ENCODE results near the gene KDR. TPM values are rescaled to one million over a fixed set of nuclear protein-coding genes. Genes with fewer than 3 reads are reported as not detected.

KDR gene
- total RNA-seq, 1 donor from 2014 or later: 0.24 TPM

- Mint-ChIP-seq H3K4me3 (ENCODE audit: unreplicated experiment) (no peak overlapping the region), H3K27ac (ENCODE audit: unreplicated experiment) (no peak overlapping the region), H3K27me3 (ENCODE audit: unreplicated experiment) (peaks cover 55% of the 10 kb centered on the region), H3K9me3 (ENCODE audit: unreplicated experiment) (no peaks in the 10 kb centered on the region), H3K36me3 (ENCODE audit: unreplicated experiment) (no peaks in the 10 kb centered on the region), H3K4me1 (ENCODE audit: unreplicated experiment) (no peaks in the 10 kb centered on the region)
- DNase-seq (ENCODE audit: extremely low spot score, unreplicated experiment): no peak
- TF ChIP-seq, protein P1, sequence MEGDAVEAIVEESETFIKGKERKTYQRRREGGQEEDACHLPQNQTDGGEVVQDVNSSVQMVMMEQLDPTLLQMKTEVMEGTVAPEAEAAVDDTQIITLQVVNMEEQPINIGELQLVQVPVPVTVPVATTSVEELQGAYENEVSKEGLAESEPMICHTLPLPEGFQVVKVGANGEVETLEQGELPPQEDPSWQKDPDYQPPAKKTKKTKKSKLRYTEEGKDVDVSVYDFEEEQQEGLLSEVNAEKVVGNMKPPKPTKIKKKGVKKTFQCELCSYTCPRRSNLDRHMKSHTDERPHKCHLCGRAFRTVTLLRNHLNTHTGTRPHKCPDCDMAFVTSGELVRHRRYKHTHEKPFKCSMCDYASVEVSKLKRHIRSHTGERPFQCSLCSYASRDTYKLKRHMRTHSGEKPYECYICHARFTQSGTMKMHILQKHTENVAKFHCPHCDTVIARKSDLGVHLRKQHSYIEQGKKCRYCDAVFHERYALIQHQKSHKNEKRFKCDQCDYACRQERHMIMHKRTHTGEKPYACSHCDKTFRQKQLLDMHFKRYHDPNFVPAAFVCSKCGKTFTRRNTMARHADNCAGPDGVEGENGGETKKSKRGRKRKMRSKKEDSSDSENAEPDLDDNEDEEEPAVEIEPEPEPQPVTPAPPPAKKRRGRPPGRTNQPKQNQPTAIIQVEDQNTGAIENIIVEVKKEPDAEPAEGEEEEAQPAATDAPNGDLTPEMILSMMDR (IDR thresholded peaks at IDR 0.05): no peak
These were observed 7.9 kb downstream of the KDR start for GRCh38 chr4:55117511-55117910.

GRCh38 chr4:55116450-55116849 is 8.9 kb downstream of the KDR start:
- Mint-ChIP-seq H3K9me3 (ENCODE audit: unreplicated experiment) (no peaks in the 10 kb centered on the region), H3K4me3 (ENCODE audit: unreplicated experiment) (no peak overlapping the region), H3K27me3 (ENCODE audit: unreplicated experiment) (peaks cover 48% of the 10 kb centered on the region), H3K36me3 (ENCODE audit: unreplicated experiment) (no peaks in the 10 kb centered on the region), H3K4me1 (ENCODE audit: unreplicated experiment) (no peaks in the 10 kb centered on the region), H3K27ac (ENCODE audit: unreplicated experiment) (no peak overlapping the region)
- no peak for DNase-seq (ENCODE audit: extremely low spot score, unreplicated experiment)
- TF ChIP-seq, protein P1 (IDR thresholded peaks at IDR 0.05): no peak

GRCh38 chr4:55111601-55112000 is 13.8 kb downstream of the KDR start:
- Mint-ChIP-seq H3K4me3 (ENCODE audit: unreplicated experiment) (no peak overlapping the region), H3K27me3 (ENCODE audit: unreplicated experiment) (peaks cover 48% of the 10 kb centered on the region), H3K36me3 (ENCODE audit: unreplicated experiment) (no peaks in the 10 kb centered on the region), H3K4me1 (ENCODE audit: unreplicated experiment) (no peaks in the 10 kb centered on the region), H3K27ac (ENCODE audit: unreplicated experiment) (no peak overlapping the region), H3K9me3 (ENCODE audit: unreplicated experiment) (no peaks in the 10 kb centered on the region)
- TF ChIP-seq, protein P1 (IDR thresholded peaks at IDR 0.05): no peak
- DNase-seq (ENCODE audit: extremely low spot score, unreplicated experiment): no peak

GRCh38 chr4:55110131-55110530 is 15.3 kb downstream of the KDR start:
- H3K36me3 Mint-ChIP-seq (ENCODE audit: unreplicated experiment): no peaks in the 10 kb centered on the region

DNA sequence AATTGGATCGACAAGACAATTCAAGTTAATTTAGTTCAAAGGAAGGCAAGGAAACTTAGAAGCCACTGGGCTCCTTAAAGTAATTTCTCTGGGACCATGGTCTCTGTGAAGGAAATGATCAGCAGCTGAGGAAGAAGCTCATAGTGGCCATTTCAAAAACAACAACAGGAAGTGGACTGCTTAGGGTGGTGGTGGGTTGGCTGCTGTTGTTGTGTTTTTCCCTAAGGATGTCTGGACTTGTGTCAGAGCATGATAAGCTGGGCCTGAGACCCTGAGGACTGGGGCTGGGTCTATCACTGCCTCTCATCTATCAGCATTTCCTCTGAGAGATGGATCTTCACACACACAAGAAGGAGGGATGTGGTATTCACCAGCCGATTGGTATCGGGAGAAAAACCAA is 18.3 kb downstream of the KDR start:
- DNase-seq (ENCODE audit: extremely low spot score, unreplicated experiment): no peak
- Mint-ChIP-seq H3K27me3 (ENCODE audit: unreplicated experiment) (peaks cover 63% of the 10 kb centered on the region), H3K4me3 (ENCODE audit: unreplicated experiment) (no peak overlapping the region), H3K27ac (ENCODE audit: unreplicated experiment) (no peak overlapping the region), H3K9me3 (ENCODE audit: unreplicated experiment) (no peaks in the 10 kb centered on the region), H3K36me3 (ENCODE audit: unreplicated experiment) (no peaks in the 10 kb centered on the region), H3K4me1 (ENCODE audit: unreplicated experiment) (no peaks in the 10 kb centered on the region)
- TF ChIP-seq, protein P1 (IDR thresholded peaks at IDR 0.05): no peak

More at GRCh38 chr4:55110131-55110530, 15.3 kb downstream of the KDR start:
- H3K4me3 Mint-ChIP-seq (ENCODE audit: unreplicated experiment): no peak overlapping the region
- peaks cover 53% of the 10 kb centered on the region for H3K27me3 Mint-ChIP-seq (ENCODE audit: unreplicated experiment)
- H3K9me3 Mint-ChIP-seq (ENCODE audit: unreplicated experiment): no peaks in the 10 kb centered on the region
- no peak overlapping the region for H3K27ac Mint-ChIP-seq (ENCODE audit: unreplicated experiment)
- H3K4me1 Mint-ChIP-seq (ENCODE audit: unreplicated experiment): no peaks in the 10 kb centered on the region
- TF ChIP-seq, protein P1 (IDR thresholded peaks at IDR 0.05): no peak
- no peak for DNase-seq (ENCODE audit: extremely low spot score, unreplicated experiment)

All from osteocyte (in vitro differentiated cells).